Tibial nerve (tissue), 4 donors: Measurements from ENCODE around the gene CSF2. TPM values are rescaled to one million over a fixed set of nuclear protein-coding genes. Genes with fewer than 3 reads are reported as not detected.

Experiments used
- DNase-seq, 2 donors: peaks; one replicate each; pipeline ENCODE4 v3.0.0-alpha.2; 2019; ENCODE audit warnings: low spot score in 2 of 2
- H3K27ac ChIP-seq, 4 donors: fragments of 200-600 bp; sonication (generic) in 3 of 4; one replicate each; pipeline ENCODE4 v1.5.1; 2017 to 2019; ENCODE audit warnings: mild to moderate bottlenecking in 1 of 4
- H3K27me3 ChIP-seq, 2 donors: fragments of 200-600 bp; sonication (generic) in 1 of 2; one replicate each; pipeline versions ENCODE4 v1.5.1 to v1.6.0; 2017 to 2019
- H3K36me3 ChIP-seq, 3 donors: fragments of 200-600 bp; sonication (generic); one replicate each; pipeline ENCODE4 v1.5.1; 2018 to 2019
- H3K4me1 ChIP-seq, 4 donors: fragments of 200-600 bp; sonication (generic) in 3 of 4; one replicate each; pipeline ENCODE4 v1.5.1; 2017 to 2019
- H3K4me3 ChIP-seq, 4 donors: fragments of 200-600 bp; sonication (generic) in 3 of 4; one replicate each; pipeline ENCODE4 v1.5.1; 2017 to 2019; ENCODE audit warnings: mild to moderate bottlenecking in 1 of 4, moderate library complexity in 1 of 4
- H3K9me3 ChIP-seq, 4 donors: fragments of 200-600 bp; sonication (generic) in 3 of 4; one replicate each; pipeline ENCODE4 v1.5.1; 2017 to 2019
- EP300 ChIP-seq, 2 donors: sonication (generic); formaldehyde crosslinking; IDR thresholded peaks; one replicate each; pipeline ENCODE4 v1.6.1; 2017; ENCODE audit warnings: antibody characterized with exemption in 2 of 2, mild to moderate bottlenecking in 1 of 2
- POLR2A ChIP-seq, 2 donors: fragments of 450-650 bp; IDR thresholded peaks; one replicate each; pipeline ENCODE4 v1.6.1; 2017; ENCODE audit warnings: antibody characterized with exemption in 2 of 2, mild to moderate bottlenecking in 2 of 2, moderate library complexity in 2 of 2
- WGBS, 2 donors: methylation state at CpG; one replicate each; pipeline ENCODE4 v1.1.5; 2018; 5-methylcytosine and 5-hydroxymethylcytosine counted together
- total RNA-seq, 4 donors: library from RNA; depleted of rRNA; stranded (reverse); fragments of >200 nt; gene quantifications; one replicate each; pipeline ENCODE4 v1.1.0, GENCODE V29; 2016
- TF ChIP-seq, protein P1 (sequence below), 5 experiments: fragments of 200-600 bp in 3 of 5; fragments of 450-650 bp in 2 of 5; sonication (generic) in 3 of 5; IDR thresholded peaks; one replicate each; pipeline ENCODE4 v1.5.1; 2016 to 2019; ENCODE audit warnings: antibody characterized with exemption in 5 of 5, mild to moderate bottlenecking in 3 of 5, moderate library complexity in 2 of 5

CSF2 gene
- total RNA-seq, 4 donors from 2014 or later: not detected

DNA sequence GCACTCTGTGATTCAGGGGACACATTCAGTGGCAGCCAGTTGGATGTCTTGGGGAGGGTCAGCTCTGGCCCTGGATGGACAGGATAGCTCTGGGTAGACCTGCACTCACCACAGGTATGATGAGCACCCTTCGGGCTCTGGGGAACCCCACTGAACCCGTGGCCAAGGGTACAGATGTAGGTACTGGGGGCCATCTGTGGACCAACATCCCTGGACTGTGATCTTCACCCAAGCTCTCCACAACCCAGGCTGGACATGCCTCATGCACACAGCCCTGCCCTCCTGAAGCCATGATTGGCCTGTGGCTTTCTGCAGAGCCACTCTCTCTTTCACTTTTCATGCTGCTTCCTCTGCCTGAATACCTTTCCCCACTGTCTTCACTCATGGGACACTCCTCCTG, 46.6 kb upstream of the CSF2 start:
- H3K27me3 ChIP-seq: no peaks in the 10 kb centered on the region
- 91 to 94% methylated on average over 2 of the region's 2 CpGs for WGBS, 2 donors
- H3K27ac ChIP-seq: no peak overlapping the region
- H3K9me3 ChIP-seq: no peaks in the 10 kb centered on the region
- no peaks in the 10 kb centered on the region for H3K4me1 ChIP-seq
- no peaks in the 10 kb centered on the region for H3K36me3 ChIP-seq
- TF ChIP-seq, protein P1, sequence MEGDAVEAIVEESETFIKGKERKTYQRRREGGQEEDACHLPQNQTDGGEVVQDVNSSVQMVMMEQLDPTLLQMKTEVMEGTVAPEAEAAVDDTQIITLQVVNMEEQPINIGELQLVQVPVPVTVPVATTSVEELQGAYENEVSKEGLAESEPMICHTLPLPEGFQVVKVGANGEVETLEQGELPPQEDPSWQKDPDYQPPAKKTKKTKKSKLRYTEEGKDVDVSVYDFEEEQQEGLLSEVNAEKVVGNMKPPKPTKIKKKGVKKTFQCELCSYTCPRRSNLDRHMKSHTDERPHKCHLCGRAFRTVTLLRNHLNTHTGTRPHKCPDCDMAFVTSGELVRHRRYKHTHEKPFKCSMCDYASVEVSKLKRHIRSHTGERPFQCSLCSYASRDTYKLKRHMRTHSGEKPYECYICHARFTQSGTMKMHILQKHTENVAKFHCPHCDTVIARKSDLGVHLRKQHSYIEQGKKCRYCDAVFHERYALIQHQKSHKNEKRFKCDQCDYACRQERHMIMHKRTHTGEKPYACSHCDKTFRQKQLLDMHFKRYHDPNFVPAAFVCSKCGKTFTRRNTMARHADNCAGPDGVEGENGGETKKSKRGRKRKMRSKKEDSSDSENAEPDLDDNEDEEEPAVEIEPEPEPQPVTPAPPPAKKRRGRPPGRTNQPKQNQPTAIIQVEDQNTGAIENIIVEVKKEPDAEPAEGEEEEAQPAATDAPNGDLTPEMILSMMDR (IDR thresholded peaks at IDR 0.05): no peak
- TF ChIP-seq POLR2A (IDR thresholded peaks at IDR 0.05) (no peak), EP300 (IDR thresholded peaks at IDR 0.05) (no peak)
- no peak overlapping the region for H3K4me3 ChIP-seq
- no peak for DNase-seq

DNA sequence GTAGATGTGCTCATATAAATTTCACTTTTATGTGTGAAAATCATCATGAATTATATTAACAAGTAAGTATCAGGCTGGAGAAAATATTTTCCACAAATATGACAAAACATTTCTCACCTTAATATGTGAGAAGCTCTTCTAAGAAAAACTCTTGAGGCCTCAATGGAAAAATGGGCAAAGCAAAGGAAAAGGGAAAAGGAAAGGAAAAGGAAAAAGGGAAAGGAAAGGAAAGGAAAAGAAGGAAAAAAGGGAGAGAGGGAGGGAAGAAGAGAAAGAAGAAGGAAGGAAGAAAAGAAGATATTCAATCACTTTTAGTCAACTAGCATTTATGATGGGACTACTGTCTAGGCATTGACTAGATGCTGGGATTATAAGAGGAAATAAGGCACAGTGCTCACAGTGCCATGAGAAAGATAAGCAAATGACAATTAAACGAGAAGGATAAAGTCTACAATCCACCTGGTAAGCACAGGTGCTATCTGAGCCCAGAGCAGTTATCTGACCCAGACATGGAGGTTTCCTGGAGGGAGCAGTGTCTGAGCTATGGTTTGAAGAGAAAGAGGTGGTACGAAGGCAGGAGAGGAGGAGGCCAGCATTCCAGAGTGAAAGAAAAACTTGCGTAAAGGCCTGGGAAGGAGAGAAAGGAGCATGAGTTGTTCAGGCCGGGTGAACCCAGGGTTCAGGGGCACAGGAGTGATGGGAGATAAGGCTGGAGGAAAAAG, 43.8 kb upstream of the CSF2 start:
- Histone ChIP-seq H3K9me3 (no peaks in the 10 kb centered on the region), H3K4me1 (no peaks in the 10 kb centered on the region), H3K27ac (no peak overlapping the region), H3K27me3 (no peaks in the 10 kb centered on the region), H3K36me3 (no peaks in the 10 kb centered on the region), H3K4me3 (no peak overlapping the region)
- WGBS, 2 donors: 80 to 83% methylated on average over 4 of the region's 4 CpGs
- DNase-seq: no peak
- TF ChIP-seq POLR2A (IDR thresholded peaks at IDR 0.05) (no peak), EP300 (IDR thresholded peaks at IDR 0.05) (no peak)
- TF ChIP-seq, protein P1 (IDR thresholded peaks at IDR 0.05): no peak

DNA sequence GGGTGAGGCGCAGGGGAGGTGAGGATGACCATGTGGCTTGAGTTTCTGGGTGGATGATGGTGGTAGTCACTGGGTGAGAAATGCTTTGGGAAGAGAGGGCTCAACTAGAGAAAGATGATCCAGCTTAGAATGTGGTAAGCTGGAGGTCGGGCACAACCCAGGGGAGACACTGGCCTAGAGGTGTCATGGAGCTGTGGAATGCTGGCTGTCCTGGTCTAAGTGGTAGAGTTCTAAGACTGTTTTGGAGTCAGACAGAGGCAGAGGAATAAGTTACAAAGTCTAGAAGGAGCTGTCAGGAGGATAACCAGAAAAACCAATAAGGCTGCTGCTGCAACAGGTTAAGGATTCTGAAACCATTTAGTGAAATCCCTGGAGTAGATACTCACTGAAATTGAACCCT, 43.0 kb upstream of the CSF2 start:
- Histone ChIP-seq H3K4me3 (no peak overlapping the region), H3K36me3 (no peaks in the 10 kb centered on the region), H3K27me3 (no peaks in the 10 kb centered on the region), H3K27ac (no peak overlapping the region), H3K9me3 (peaks cover 0 to 3% (median 0%) of the 10 kb centered on the region in 4 donors), H3K4me1 (no peaks in the 10 kb centered on the region)
- TF ChIP-seq POLR2A (IDR thresholded peaks at IDR 0.05): no peak
- TF ChIP-seq, protein P1 (IDR thresholded peaks at IDR 0.05): no peak
- no peak for TF ChIP-seq EP300 (IDR thresholded peaks at IDR 0.05)
- DNase-seq: no peak
- 91 to 94% methylated on average over 2 of the region's 2 CpGs for WGBS, 2 donors

DNA sequence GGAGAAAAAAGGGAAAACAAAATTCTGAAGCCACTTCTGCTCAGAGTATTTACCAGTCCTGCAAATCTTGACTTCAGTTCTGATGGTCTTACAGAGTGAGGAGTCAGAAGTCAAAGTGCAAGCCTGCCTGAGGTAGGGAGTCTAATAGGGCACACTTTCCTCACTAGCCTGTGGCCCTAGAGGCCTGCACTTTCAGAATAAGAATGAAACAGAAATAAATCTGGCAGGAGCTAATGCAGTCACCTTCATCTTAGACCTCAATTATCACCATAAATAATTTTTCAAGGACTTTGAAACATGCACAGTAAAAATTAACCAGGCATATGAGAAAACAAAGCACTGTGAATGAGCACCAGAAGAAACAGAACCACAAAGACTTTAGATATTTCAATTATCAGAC, 41.4 kb upstream of the CSF2 start:
- TF ChIP-seq, protein P1 (IDR thresholded peaks at IDR 0.05): no peak
- no peak for TF ChIP-seq POLR2A (IDR thresholded peaks at IDR 0.05)
- no peak for TF ChIP-seq EP300 (IDR thresholded peaks at IDR 0.05)
- Histone ChIP-seq H3K4me3 (no peak overlapping the region), H3K27ac (no peak overlapping the region), H3K36me3 (no peaks in the 10 kb centered on the region), H3K27me3 (no peaks in the 10 kb centered on the region), H3K4me1 (no peaks in the 10 kb centered on the region), H3K9me3 (peaks cover 0 to 3% (median 0%) of the 10 kb centered on the region in 4 donors)
- DNase-seq: no peak

DNA sequence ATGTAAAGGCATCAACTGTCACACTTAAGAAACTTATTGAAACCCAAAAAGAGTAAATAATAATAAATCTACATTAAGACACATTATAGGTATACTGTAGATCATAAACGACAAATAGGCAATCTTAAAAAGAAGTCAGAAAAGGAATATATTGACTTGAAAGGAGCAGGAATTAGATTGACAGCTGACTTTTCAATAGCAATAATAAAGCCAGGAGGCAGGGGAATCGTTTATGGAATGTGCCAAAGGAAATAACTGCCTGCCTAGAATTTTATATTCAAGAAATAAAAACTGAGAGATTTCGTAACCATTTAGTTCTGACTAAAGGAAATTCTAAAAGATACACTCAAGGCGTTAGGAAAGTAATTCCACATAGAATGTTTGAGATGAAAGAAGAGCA, 40.5 kb upstream of the CSF2 start:
- no peak for DNase-seq
- H3K4me3 ChIP-seq: no peak overlapping the region
- WGBS, 2 donors: 55 to 65% methylated on average over 4 of the region's 4 CpGs
- no peak overlapping the region for H3K27ac ChIP-seq
- peaks cover 0 to 8% (median 0%) of the 10 kb centered on the region in 4 donors for H3K9me3 ChIP-seq
- no peaks in the 10 kb centered on the region for H3K27me3 ChIP-seq
- no peaks in the 10 kb centered on the region for H3K4me1 ChIP-seq
- no peak for TF ChIP-seq EP300 (IDR thresholded peaks at IDR 0.05)
- TF ChIP-seq, protein P1 (IDR thresholded peaks at IDR 0.05): no peak
- no peak for TF ChIP-seq POLR2A (IDR thresholded peaks at IDR 0.05)
- H3K36me3 ChIP-seq: no peaks in the 10 kb centered on the region
